Measurements from ENCODE around the gene NCMAP. TPM values are rescaled to one million over a fixed set of nuclear protein-coding genes. Genes with fewer than 3 reads are reported as not detected.
A peak's percentile ranks its signal among the peaks of the same experiment; 100 is the strongest.

Gene NCMAP
- total and polyA plus RNA-seq, 2 of the 4 experiments (the other 2 are of a cell fraction) = not detected

DNA sequence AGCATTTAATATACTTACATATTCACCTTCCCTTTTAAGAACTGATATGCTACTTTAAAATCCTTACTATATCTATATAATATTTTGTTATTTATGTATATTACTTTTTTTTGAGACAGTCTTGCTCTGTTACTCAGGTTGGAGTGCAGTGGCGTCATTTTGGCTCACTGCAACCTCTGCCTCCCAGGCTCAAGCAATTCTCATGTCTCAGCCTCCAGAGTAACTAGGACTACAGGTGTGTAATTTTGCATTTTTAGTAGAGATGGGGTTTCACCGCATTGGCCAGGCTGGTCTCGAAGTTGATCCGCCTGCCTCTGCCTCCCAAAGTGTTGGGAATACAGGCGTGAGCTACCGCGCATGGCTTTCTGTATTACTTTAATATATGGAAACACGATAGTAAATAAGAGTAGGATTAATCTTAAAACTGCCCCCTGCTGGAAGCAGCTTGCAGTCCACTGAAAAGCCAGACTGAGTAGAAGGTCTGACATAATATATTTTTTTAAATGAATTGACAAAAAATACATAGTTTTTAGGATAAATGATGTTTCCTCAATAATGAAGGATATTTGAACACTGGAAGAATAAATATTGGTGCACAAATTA, 28.8 kb upstream of the NCMAP start:
- no peaks in the 10 kb centered on the region for H3K4me1 ChIP-seq (ENCODE audit: control insufficient read depth, insufficient read depth, low read length)
- H3K36me3 ChIP-seq (ENCODE audit: control insufficient read depth, insufficient read depth, low read length) = no peaks in the 10 kb centered on the region
- H3K4me2 ChIP-seq (ENCODE audit: low read depth, low read length) = no peak overlapping the region
- no peak overlapping the region for H2BK120ac ChIP-seq (ENCODE audit: low read depth, low read length)
- no peak overlapping the region for H2AFZ ChIP-seq (replicated peaks; ENCODE audit: low read length, poor library complexity)
- H3K9me3 ChIP-seq (ENCODE audit: control insufficient read depth, insufficient read depth, low read length) = no peaks in the 10 kb centered on the region
- no peak overlapping the region for H2BK5ac ChIP-seq (ENCODE audit: low read depth, low read length, poor library complexity, severe bottlenecking)
- H2BK20ac ChIP-seq (ENCODE audit: low read depth, low read length) = no peak overlapping the region
- no peaks in the 10 kb centered on the region for H3K27me3 ChIP-seq (ENCODE audit: control insufficient read depth, insufficient read depth, low read length)
- H3K4me3 ChIP-seq (ENCODE audit: insufficient read depth, low read depth, low read length) = no peak overlapping the region
- H2AK5ac ChIP-seq (ENCODE audit: low read depth, low read length) = no peak overlapping the region
- ATAC-seq (ENCODE audit: low read depth) = peak; percentile 44; the same call in 1 of the 2 replicates
- 0 out of 2 replicates have a peak, but pooled peaks cover 2% of the 10 kb centered on the region for H3K9me1 ChIP-seq (ENCODE audit: insufficient read depth, low read length)
- H3K27ac ChIP-seq (ENCODE audit: insufficient read depth, low read length) = no peak overlapping the region
- no peak overlapping the region for H3K23ac ChIP-seq (ENCODE audit: low read depth, low read length)
- no peak overlapping the region for H3K9ac ChIP-seq (ENCODE audit: low read depth, low read length)
- no peak overlapping the region for H4K8ac ChIP-seq (ENCODE audit: low read depth in 2 of 2, low read length in 2 of 2)
- BruUV-seq (replicated peaks) = no TSS peak
- H3K18ac ChIP-seq (ENCODE audit: low read depth, low read length) = no peak overlapping the region
- 0 out of 4 replicates have a peak, but pooled peaks cover 0 to 5% of the 10 kb centered on the region in 2 experiments for H3K79me1 ChIP-seq (ENCODE audit: low read depth in 1 of 2, low read length in 2 of 2)
- dilution Hi-C loops (cut with HindIII; ENCODE audit: low sequenced_read_pairs, unreplicated experiment) (no loop called here), in situ Hi-C loops (cut with MboI; ENCODE audit: low sequenced_read_pairs) (no loop called here), intact Hi-C loops (cut with micrococcal nuclease) (loop anchor here (5.0 kb wide), 1 partner anchor 330 kb away; no protein-coding TSS in a partner anchor)
- CTCF ChIA-PET = interaction anchor here (0.6 to 1.5 kb wide), 6 partner anchors 10 to 328 kb away, joined by 3 to 9 read pairs (median 3); no protein-coding TSS in a partner anchor
- no peak overlapping the region for H4K5ac ChIP-seq (ENCODE audit: low read depth, low read length)
- H2BK15ac ChIP-seq (ENCODE audit: low read depth, low read length) = no peak overlapping the region
- H2AK9ac ChIP-seq (replicated peaks; ENCODE audit: low read depth, low read length, poor library complexity) = no peak overlapping the region
- no peak overlapping the region for H4K91ac ChIP-seq (ENCODE audit: insufficient read depth, low read depth, low read length)
- no peaks in the 10 kb centered on the region for H4K20me1 ChIP-seq (ENCODE audit: insufficient read depth, low read length)
- H3K4ac ChIP-seq (ENCODE audit: low read depth, low read length) = no peak overlapping the region
- WGBS, 2 experiments (ENCODE audit: extremely low coverage in 2 of 2, insufficient read length in 1 of 2) = no CpG with 5 or more reads among the region's 8 CpGs
- DNase-seq = peak; percentile 20
- POLR2A ChIA-PET (ENCODE audit: unreplicated experiment) = interaction anchor here (0.6 kb wide), 1 partner anchor 295 kb away, joined by 5 read pairs; no protein-coding TSS in a partner anchor
- H3K56ac ChIP-seq (ENCODE audit: extremely low read depth, insufficient read depth, low read length) = no peak overlapping the region
- H3K14ac ChIP-seq (replicated peaks; ENCODE audit: low read depth, low read length) = no peak overlapping the region
- TF ChIP-seq RFX5 (IDR thresholded peaks at IDR 0.05; ENCODE audit: low read depth, low read length) (no peak), CHD1 (IDR thresholded peaks at IDR 0.05; ENCODE audit: low read depth, low read length) (no peak), SMC3 (IDR thresholded peaks at IDR 0.05; ENCODE audit: low read depth, low read length) (peak; percentile 44), MXI1 (IDR thresholded peaks at IDR 0.05; ENCODE audit: borderline replicate concordance, low read depth, low read length) (no peak), RCOR1 (IDR thresholded peaks at IDR 0.05; ENCODE audit: insufficient replicate concordance, low read length) (no peak), FOS (IDR thresholded peaks at IDR 0.05; ENCODE audit: low read depth, low read length) (no peak), BHLHE40 (IDR thresholded peaks at IDR 0.05; ENCODE audit: low read depth, low read length) (no peak), CEBPB (IDR thresholded peaks at IDR 0.05; ENCODE audit: low read depth, low read length) (no peak), POLR2A (IDR thresholded peaks at IDR 0.05; ENCODE audit: low read depth, low read length) (no peak), MAZ (IDR thresholded peaks at IDR 0.05; ENCODE audit: borderline replicate concordance, low read depth, low read length) (no peak), NFE2L2 (IDR thresholded peaks at IDR 0.05; ENCODE audit: low read depth, low read length) (no peak), MAFK (IDR thresholded peaks at IDR 0.05; ENCODE audit: low read depth, low read length) (no peak)
- TF ChIP-seq, protein P1, sequence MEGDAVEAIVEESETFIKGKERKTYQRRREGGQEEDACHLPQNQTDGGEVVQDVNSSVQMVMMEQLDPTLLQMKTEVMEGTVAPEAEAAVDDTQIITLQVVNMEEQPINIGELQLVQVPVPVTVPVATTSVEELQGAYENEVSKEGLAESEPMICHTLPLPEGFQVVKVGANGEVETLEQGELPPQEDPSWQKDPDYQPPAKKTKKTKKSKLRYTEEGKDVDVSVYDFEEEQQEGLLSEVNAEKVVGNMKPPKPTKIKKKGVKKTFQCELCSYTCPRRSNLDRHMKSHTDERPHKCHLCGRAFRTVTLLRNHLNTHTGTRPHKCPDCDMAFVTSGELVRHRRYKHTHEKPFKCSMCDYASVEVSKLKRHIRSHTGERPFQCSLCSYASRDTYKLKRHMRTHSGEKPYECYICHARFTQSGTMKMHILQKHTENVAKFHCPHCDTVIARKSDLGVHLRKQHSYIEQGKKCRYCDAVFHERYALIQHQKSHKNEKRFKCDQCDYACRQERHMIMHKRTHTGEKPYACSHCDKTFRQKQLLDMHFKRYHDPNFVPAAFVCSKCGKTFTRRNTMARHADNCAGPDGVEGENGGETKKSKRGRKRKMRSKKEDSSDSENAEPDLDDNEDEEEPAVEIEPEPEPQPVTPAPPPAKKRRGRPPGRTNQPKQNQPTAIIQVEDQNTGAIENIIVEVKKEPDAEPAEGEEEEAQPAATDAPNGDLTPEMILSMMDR (conservative IDR thresholded peaks at IDR 0.05; ENCODE audit: low read depth, low read length) = peak; percentile 56
- TF ChIP-seq, protein P2, sequence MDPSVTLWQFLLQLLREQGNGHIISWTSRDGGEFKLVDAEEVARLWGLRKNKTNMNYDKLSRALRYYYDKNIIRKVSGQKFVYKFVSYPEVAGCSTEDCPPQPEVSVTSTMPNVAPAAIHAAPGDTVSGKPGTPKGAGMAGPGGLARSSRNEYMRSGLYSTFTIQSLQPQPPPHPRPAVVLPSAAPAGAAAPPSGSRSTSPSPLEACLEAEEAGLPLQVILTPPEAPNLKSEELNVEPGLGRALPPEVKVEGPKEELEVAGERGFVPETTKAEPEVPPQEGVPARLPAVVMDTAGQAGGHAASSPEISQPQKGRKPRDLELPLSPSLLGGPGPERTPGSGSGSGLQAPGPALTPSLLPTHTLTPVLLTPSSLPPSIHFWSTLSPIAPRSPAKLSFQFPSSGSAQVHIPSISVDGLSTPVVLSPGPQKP (IDR thresholded peaks at IDR 0.05; ENCODE audit: borderline replicate concordance, low read depth, low read length) = no peak
- TF ChIP-seq, protein P3, sequence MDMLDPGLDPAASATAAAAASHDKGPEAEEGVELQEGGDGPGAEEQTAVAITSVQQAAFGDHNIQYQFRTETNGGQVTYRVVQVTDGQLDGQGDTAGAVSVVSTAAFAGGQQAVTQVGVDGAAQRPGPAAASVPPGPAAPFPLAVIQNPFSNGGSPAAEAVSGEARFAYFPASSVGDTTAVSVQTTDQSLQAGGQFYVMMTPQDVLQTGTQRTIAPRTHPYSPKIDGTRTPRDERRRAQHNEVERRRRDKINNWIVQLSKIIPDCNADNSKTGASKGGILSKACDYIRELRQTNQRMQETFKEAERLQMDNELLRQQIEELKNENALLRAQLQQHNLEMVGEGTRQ (IDR thresholded peaks at IDR 0.05; ENCODE audit: low read depth, low read length) = no peak
